ENCODE results near the gene SNRPA1.

The SNRPA1 gene

GRCh38 chr15:101250873-101251829, 43.9 kb downstream of the SNRPA1 start:
- Histone ChIP-seq H3K27me3 (ENCODE audit: insufficient read depth, low read depth, severe bottlenecking) (no peaks in the 10 kb centered on the region), H3K36me3 (peaks cover 17% of the 10 kb centered on the region), H3K27ac (peak overlapping the region; percentile 91), H3K9me3 (ENCODE audit: severe bottlenecking) (no peaks in the 10 kb centered on the region), H3K4me3 (ENCODE audit: low read depth, low read length) (peak overlapping the region; percentile 67)
- no peak for TF ChIP-seq CTCF (IDR thresholded peaks at IDR 0.05; ENCODE audit: low read depth, low read length)
- DNase-seq = peak; percentile 25

- no peak for TF ChIP-seq CTCF (IDR thresholded peaks at IDR 0.05; ENCODE audit: low read depth, low read length)
- Histone ChIP-seq H3K9me3 (ENCODE audit: severe bottlenecking) (no peaks in the 10 kb centered on the region), H3K4me3 (ENCODE audit: low read depth, low read length) (peak overlapping the region; percentile 67), H3K27ac (no peak overlapping the region), H3K27me3 (ENCODE audit: insufficient read depth, low read depth, severe bottlenecking) (no peaks in the 10 kb centered on the region), H3K36me3 (peaks cover 17% of the 10 kb centered on the region)
- DNase-seq = no peak
Observed at GRCh38 chr15:101250341-101250831, 44.7 kb downstream of the SNRPA1 start.

- no peak for DNase-seq
- no peak overlapping the region for H3K4me3 ChIP-seq (ENCODE audit: low read depth, low read length)
- no peaks in the 10 kb centered on the region for H3K9me3 ChIP-seq (ENCODE audit: severe bottlenecking)
- H3K27me3 ChIP-seq (ENCODE audit: insufficient read depth, low read depth, severe bottlenecking) = no peaks in the 10 kb centered on the region
- no peak overlapping the region for H3K27ac ChIP-seq
- TF ChIP-seq CTCF (IDR thresholded peaks at IDR 0.05; ENCODE audit: low read depth, low read length) = no peak
- H3K36me3 ChIP-seq = peaks cover 17% of the 10 kb centered on the region
Observed at GRCh38 chr15:101248274-101248673, 46.8 kb downstream of the SNRPA1 start.

GRCh38 chr15:101246824-101247745, 48.0 kb downstream of the SNRPA1 start:
- H3K27me3 ChIP-seq (ENCODE audit: insufficient read depth, low read depth, severe bottlenecking) = no peaks in the 10 kb centered on the region
- H3K27ac ChIP-seq = no peak overlapping the region
- peaks cover 20% of the 10 kb centered on the region for H3K36me3 ChIP-seq
- DNase-seq = no peak
- H3K4me3 ChIP-seq (ENCODE audit: low read depth, low read length) = no peak overlapping the region
- no peaks in the 10 kb centered on the region for H3K9me3 ChIP-seq (ENCODE audit: severe bottlenecking)
- no peak for TF ChIP-seq CTCF (IDR thresholded peaks at IDR 0.05; ENCODE audit: low read depth, low read length)

- no peak for DNase-seq
- H3K27ac ChIP-seq = no peak overlapping the region
- H3K36me3 ChIP-seq = peaks cover 20% of the 10 kb centered on the region
Observed at GRCh38 chr15:101246391-101246790, 48.7 kb downstream of the SNRPA1 start.

More at GRCh38 chr15:101246391-101246790, 48.7 kb downstream of the SNRPA1 start:
- H3K27me3 ChIP-seq (ENCODE audit: insufficient read depth, low read depth, severe bottlenecking) = no peaks in the 10 kb centered on the region
- H3K9me3 ChIP-seq (ENCODE audit: severe bottlenecking) = no peaks in the 10 kb centered on the region
- H3K4me3 ChIP-seq (ENCODE audit: low read depth, low read length) = no peak overlapping the region
- no peak for TF ChIP-seq CTCF (IDR thresholded peaks at IDR 0.05; ENCODE audit: low read depth, low read length)
